ENCODE data around the gene BEST2.

The BEST2 gene

GRCh38 chr19:12770922-12771321 is 19.3 kb downstream of the BEST2 start:
- no peak for DNase-seq

- no peak for DNase-seq
These were observed 20.7 kb downstream of the BEST2 start for GRCh38 chr19:12772323-12772722.

- peak; percentile 26 for DNase-seq
These were observed 22.0 kb downstream of the BEST2 start for GRCh38 chr19:12773571-12773970.

GRCh38 chr19:12774588-12775555 is 23.3 kb downstream of the BEST2 start, which contains the start of gene HOOK2:
Gene HOOK2 (minus strand): TSS chr19:12775552. CDS start chr19:12775449, 103 bp downstream.
- no peak for DNase-seq

GRCh38 chr19:12777217-12778016 is 25.8 kb downstream of the BEST2 start:
- DNase-seq, result peak; percentile 81

GRCh38 chr19:12778017-12778904 is 26.7 kb downstream of the BEST2 start:
- DNase-seq, result peak; percentile 58

GRCh38 chr19:12778905-12779161 is 27.2 kb downstream of the BEST2 start:
- no peak for DNase-seq

GRCh38 chr19:12779162-12779993 is 27.8 kb downstream of the BEST2 start:
- DNase-seq, result peak; percentile 68

GRCh38 chr19:12782174-12782423 is 30.5 kb downstream of the BEST2 start:
- DNase-seq, result no peak

GRCh38 chr19:12782424-12783290 is 31.1 kb downstream of the BEST2 start:
- peak; percentile 67 for DNase-seq

- peak; percentile 12 for DNase-seq
These were observed 31.8 kb downstream of the BEST2 start for GRCh38 chr19:12783291-12783848.

- DNase-seq, result no peak
These were observed 32.3 kb downstream of the BEST2 start for GRCh38 chr19:12783849-12784393.

GRCh38 chr19:12784394-12784870 is 32.8 kb downstream of the BEST2 start:
- peak; percentile 78 for DNase-seq

- peak; percentile 50 for DNase-seq
These were observed 33.4 kb downstream of the BEST2 start for GRCh38 chr19:12784871-12785430.

GRCh38 chr19:12785431-12786031 is 33.9 kb downstream of the BEST2 start:
- DNase-seq, result peak; percentile 50

- peak; percentile 52 for DNase-seq
These were observed 34.7 kb downstream of the BEST2 start for GRCh38 chr19:12786141-12786870.

GRCh38 chr19:12786952-12787351 is 35.4 kb downstream of the BEST2 start:
- no peak for DNase-seq

GRCh38 chr19:12787458-12787857 is 35.9 kb downstream of the BEST2 start:
- no peak for DNase-seq
